ENCODE data around the gene KDM3B.
A peak's percentile ranks its signal among the peaks of the same experiment; 100 is the strongest.
"Not testable (repeated sequence)": the region's sequence is repeated elsewhere in the genome, so short reads cannot be mapped to it uniquely, and the experiment has no call there.

The KDM3B gene, protein sequence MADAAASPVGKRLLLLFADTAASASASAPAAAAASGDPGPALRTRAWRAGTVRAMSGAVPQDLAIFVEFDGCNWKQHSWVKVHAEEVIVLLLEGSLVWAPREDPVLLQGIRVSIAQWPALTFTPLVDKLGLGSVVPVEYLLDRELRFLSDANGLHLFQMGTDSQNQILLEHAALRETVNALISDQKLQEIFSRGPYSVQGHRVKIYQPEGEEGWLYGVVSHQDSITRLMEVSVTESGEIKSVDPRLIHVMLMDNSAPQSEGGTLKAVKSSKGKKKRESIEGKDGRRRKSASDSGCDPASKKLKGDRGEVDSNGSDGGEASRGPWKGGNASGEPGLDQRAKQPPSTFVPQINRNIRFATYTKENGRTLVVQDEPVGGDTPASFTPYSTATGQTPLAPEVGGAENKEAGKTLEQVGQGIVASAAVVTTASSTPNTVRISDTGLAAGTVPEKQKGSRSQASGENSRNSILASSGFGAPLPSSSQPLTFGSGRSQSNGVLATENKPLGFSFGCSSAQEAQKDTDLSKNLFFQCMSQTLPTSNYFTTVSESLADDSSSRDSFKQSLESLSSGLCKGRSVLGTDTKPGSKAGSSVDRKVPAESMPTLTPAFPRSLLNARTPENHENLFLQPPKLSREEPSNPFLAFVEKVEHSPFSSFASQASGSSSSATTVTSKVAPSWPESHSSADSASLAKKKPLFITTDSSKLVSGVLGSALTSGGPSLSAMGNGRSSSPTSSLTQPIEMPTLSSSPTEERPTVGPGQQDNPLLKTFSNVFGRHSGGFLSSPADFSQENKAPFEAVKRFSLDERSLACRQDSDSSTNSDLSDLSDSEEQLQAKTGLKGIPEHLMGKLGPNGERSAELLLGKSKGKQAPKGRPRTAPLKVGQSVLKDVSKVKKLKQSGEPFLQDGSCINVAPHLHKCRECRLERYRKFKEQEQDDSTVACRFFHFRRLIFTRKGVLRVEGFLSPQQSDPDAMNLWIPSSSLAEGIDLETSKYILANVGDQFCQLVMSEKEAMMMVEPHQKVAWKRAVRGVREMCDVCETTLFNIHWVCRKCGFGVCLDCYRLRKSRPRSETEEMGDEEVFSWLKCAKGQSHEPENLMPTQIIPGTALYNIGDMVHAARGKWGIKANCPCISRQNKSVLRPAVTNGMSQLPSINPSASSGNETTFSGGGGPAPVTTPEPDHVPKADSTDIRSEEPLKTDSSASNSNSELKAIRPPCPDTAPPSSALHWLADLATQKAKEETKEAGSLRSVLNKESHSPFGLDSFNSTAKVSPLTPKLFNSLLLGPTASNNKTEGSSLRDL (N-terminal part only)

DNA sequence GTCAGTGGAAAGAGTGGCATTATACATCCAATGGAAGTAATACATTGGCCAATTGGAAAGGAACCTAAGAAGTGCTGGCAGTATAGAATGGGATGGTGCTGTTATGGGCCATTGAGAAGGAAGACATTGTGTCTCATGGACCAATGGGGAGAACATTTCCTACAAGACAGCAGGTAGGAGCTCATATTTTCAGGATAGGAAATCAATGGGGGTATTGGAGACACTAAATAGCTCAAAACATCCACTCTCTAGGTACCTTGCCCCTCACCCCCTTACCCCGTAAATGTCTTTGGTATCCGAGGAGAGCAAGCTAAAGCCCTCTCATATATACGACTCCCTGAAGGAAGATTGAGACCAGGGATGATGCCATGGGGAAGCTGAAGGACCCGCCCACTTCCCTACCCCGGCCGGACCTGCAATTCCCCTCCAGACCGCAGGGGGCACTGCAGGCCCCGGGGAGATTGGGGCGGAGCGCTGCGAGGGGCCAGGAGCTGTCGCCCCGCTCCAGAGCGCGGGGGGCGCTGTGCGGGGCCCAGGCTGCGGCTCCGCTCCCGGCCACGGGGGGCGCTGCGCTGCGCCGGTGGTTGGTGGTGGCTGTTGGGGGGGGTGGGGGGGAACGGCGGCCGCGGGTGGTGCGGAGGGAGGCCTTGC is at the start of gene KDM3B:
KDM3B (plus strand) TSS at position 615 of the 651 bp plus-strand sequence. CDS start 111 bp downstream, outside the sequence.
- FAIRE-seq = no peak

DNA sequence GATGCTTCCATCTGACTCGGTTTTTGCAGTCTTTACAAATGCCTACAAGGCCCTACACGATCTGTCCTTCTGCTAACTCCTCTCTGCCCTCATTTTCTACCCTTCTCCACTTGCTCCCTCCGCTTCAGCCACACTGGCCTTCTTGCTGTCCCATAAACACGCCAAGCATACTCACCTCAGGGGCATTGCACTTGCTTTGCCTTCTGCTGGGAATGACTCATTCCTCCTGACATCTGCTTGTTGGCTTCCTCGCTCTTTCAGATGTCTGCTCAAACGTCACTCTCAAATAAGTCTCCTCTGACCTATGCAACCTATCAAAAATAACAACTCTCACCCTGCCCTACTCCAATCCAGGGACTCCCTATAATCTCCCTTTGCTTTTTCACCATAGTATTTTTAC is 49.1 kb upstream of the KDM3B start:
- no peak for FAIRE-seq

DNA sequence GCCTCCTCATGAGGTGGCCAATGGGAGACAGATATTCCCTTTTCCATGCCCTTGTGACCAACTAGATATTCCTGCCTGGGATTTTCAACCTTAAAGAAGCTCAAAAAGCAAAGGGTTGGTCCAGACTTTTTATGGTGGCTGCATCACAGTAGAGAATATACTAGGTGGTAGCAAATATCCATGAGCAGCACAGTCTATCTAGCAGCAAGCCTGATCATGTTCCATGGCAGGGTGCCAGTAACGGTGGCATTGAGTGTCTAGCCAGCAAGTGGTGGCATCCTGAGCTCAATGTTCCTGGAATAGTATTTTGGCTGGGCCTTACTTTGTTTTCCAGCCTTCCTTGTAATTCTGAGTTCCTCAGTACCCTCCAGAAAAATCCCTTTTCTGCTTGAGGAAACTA is 46.7 kb upstream of the KDM3B start:
- FAIRE-seq = no peak

DNA sequence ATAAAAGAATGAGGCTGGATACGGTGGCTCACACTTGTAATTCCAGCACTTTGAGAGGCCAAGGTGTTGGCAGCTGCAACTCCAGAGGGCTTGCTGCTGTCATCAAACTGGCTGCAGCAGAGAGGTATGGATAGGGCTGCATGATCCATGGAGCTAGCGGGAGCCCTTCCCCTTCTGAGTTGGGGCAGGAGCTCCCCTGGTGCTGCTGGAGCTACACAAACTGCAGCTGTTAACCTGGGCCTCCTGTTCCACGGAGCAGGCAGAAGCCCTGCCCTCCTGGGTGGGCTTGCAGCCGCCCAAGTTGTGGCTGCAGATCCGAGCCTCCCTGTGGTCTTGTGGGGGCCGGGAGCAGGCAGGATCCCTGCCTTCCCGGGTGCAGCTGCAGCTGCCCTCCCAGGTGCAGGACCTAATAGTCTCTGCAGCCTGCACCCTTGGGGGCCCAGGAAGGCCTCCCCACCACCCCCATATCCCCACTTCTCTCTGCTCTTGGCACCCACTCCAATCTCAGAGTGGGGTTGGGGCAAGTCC is 36.7 kb upstream of the KDM3B start:
- no peak for FAIRE-seq

DNA sequence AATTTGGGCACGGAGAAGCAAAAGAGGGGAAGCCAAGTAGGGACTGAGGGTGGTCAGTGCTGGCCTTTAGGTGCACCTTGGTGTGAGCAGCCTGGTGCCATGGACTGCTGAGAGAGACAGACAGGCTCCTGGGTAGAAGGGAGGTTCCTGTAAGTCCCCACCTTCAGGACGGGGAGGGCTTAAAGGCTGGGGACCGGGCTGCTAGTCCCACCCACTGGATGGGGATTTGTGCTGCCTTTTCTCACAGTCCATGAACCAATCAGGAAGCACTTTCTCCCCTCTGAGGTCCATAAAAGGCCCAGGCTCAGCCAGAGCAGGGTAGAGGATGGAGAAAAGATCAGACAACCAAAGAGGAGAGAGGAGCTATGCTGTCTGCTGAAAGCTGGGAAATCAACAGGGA is 36.1 kb upstream of the KDM3B start:
- no peak for FAIRE-seq

DNA sequence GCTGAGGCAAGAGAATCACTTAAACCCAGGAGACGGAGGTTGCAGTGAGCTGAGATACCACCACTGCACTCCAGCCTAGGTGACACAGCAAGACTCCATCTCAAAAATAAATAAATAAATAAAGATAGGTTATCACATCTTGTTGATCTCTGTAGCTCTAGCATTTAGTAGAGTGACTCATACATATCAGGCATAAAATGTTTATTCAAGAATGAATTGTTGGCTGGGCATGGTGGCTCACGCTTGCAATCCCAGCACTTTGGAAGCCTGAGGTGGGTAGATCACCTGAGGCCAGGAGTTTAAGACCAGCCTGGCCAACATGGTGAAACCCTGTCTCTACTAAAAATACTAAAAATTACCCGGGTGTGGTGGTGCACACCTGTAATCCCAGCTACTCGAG is 34.3 kb upstream of the KDM3B start:
- not testable (repeated sequence) for FAIRE-seq

DNA sequence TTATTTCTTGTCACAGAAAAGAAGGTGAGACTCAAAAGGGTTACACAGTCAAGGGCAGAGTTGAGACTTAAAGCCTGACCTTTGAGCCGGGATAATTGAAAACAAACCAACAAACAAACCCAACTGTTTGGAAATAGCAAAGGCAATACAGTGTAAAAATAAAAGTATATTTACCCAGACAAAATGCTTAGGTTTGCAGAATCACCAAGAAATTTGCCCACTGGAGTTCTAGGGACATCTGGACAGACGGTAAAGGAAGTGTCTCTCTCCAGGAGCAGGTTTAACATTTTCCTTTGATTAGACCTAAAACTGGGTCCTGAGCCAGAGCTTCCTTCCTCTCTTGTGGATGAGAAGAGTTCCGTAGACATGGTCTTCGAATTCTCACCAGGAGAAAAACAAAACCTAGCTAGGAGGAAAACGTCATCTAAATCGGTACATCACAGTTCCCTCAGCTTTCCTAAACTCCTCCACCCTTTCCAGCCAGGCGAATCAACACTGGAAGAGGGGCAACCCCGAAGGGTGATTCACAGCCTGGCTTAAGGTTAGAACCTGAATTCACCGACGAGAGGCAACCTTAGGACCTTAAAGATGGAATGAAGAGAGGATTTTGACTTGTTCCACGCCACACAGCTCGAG is 21.6 kb upstream of the KDM3B start:
- FAIRE-seq = no peak

DNA sequence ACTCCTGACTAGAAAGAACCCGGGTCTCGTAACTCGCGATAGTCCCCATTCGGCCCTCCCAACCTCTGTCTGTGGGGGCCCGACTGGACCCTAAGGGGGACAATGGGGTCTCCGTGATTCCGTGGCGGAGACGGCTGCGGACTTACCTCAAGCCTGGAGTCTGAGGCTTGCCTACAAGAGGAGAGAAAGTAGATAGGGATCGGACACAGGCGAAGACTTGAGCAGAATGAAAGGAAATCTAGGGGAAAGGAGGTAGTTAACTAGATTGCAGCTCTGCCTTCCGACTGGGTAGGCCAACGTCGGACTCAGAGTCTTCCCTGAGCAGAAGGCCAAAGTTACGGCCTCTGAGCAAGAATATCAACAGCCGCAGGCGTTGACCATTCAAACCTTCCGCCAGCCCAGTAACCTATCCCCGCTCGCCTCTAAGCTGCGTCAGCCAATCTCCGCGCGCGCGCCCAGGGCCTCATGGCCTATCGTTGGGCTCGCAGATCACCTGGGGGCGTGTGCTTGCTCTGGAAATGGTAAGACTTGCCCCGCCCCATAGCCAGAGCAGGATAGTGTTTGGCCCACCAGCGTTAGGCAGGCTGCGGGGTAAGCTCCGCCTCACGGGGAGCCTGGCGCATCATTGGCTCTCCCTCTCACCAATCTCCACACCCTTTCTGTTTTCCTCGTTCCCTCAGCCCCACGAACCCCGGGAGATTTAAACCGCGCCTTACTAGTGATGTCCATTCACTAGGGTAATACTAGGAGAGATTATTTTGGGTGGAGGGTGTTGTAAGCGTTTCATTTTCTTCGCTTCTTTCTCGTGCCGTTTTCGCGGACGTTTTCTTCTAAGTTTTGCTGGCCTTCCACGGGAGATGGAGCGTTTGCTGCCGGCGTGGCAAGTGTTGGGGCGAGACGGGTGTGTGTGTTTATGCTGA is 20.8 kb upstream of the KDM3B start, which contains the start of gene CDC25C:
CDC25C (minus strand) TSS at position 356 of the 920 bp plus-strand sequence. CDS start 624 bp downstream, outside the sequence.
- peak; percentile 78 for FAIRE-seq

DNA sequence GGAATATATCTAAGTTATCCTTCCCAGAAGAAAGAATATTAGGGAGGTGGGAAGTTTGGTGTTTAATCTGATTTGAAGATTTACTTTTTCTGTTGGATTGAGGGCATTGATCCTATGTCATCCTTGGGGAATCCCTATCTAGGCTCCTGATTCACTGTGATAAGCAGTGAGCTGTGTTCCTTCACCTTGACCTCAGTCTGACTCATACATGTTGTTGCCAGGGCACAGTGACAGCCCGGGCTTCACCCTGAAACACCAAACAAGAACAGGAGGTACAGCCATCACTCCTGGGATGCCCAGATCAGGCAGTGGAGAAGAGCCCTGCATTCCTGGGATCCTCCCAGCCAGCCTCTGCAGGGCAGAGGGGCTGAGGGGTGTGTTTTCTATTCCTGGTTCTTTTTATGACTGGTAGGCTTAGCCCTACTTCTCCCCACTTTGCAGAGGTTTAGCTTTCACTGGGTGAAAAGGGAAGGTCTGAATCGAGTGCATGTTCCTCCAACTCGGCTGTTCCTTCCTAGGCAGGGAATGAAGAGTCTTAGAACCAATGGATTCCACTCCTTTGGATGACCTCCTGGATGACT is 17.5 kb upstream of the KDM3B start:
- FAIRE-seq = no peak

DNA sequence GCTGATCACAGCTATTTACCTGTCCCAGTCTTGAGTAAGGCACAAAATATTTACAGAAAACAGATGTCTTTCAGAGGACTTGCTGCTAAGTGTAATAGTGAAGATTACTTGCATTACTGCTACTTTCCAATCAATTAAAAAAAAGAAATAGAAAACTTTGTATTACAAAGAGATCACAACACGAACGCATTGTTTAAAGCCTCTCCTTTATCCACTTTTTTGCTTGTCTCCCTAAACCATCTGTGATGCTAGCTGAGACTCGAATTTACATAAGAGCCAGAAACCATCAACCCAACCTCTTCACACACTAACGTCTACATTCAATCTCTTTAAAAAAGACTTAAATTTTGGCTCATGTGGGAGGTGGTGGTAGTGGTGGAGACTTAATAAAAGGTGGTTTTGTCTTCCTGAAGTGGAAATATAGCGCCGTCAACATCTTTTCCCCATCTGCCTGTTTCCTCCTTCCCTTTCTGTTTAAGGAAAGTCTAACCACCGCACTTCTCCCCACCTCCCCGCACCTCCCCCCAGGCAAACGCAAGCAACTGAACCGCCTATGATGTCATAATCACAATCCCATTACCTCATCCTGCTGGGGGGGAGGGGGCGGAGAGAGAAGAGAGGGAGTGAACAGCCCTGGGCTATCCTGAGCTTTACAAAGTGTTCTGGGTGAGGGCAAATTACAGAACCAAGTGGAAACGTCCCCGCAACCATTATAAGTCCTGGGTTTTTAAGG is 15.4 kb upstream of the KDM3B start:
- no peak for FAIRE-seq

DNA sequence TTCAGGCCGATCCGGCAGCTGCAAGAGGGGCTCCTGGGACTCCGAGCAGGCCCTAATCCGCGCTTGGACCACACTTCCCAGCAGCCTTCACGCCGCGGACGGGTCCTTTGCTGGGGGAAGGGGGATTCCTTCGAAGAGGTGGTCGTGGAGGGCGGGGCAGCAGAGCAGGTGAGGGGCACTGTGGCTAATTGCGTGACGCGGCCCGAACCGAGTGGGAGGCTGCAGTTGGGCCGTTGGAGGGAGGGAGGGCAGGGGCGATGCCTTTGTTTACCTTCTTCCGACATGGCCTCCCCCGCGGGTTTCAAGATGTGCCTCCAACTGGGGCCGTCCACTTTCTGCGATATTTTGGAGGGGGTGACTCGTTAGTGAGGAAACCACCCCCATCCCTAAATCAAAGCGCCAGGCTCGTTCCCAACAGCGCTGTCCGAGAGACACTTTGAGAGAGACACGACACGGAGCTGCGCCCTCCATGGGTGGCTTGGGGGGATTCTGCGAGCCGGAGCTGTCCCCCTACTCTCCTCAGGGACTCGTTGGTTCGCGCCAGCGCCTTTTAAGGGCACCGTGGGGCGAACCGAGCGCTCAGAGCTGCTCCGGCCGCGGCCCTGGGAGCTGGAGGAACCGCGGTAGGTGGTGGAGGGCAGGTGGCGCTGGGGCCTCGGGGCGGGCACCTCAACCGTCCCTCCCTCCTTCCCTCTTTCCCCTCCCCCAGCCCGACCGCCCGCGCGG is 14.6 kb upstream of the KDM3B start, which contains the start of gene FAM53C:
FAM53C (plus strand) TSS at position 582 of the 726 bp plus-strand sequence. CDS start 3,070 bp downstream, outside the sequence.
- FAIRE-seq = no peak

DNA sequence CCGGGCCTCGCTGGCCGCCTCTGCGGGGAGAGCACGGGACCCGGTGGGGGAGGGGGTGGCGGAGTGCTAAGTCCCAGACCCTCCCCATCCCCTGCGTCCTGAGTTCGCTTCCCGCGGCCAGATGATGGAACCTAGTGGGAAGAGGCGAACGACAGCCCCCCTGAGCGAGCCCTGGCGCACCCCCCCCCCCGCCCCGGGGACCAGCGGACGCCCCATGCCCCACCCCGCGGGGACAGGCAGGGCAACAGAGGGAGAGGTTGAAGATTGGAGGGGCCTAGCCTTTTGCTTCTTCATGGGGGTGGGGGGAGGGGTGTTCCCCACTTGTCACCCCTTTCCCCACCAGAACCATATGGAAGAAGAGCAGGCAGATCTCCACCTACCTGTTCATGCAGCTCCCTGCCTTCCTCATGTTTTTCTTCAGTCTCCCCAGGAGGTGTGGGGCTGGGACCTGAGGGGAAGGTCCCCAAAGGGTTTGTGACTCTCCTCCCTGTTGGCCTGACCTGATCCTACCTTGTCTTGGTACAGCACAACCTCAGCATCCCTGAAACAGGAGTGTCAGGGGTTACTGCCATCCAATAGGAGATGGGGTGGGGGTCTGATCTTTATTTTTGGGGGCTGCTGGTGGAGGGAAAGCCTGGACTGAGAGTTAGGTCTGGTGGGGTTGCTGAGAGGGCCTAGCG is 13.9 kb upstream of the KDM3B start:
- no peak for FAIRE-seq

DNA sequence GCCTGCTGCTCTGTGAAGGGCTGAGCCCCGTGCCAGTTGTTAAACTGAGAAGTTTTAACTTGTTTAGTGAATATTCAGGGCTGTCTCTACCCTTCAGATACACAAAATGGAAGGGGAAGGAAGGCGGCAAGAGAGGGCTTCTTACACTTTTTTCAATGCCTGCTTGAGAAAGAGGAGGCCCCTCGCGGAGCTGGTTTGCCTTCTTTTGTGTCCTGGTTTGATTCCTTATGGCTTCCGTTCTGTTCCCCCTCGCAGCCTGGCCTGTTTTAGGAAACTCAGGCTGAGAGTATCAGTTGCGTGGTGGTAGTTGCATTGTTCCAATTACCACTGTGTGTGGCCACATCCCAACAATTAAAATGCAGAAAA is 13.4 kb upstream of the KDM3B start:
- FAIRE-seq = no peak

DNA sequence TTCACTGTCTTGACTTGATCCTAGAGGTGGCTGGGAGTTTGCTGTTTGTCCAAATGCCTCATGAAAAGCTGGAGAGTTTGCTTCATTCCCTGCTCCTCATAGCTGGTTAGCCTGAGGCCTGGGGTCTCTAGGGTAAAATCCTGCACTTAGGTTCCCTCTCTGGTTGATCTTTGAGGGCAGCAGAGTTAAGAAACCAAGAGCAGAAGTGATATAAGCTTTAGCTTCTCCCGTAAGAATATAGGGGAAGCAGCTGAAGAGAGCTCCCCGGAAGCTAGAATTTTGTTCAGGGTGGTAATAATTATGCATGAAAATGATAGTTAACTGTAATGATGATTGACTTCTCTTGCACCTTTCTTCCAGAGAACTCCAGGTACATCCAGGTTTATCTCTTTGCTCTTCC is 13.0 kb upstream of the KDM3B start:
- FAIRE-seq = no peak

DNA sequence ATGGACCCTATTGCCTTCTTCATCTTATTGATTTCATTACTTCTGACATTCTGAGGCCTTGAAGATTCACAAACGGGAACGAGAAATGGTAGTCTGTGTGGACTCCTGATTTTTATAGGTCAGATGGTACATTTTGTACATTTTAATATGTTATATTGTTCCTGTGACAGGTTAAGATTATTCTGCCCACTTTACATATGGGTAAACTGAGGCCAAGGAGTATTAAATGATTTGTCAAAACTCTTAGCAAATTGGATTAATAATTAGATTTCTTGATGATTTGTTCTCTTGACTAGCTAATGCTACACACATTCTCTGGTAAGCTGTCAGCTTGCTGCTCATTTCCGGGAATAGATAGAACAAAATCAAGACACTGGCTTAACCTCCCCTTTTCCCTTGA is 12.5 kb upstream of the KDM3B start:
- no peak for FAIRE-seq

DNA sequence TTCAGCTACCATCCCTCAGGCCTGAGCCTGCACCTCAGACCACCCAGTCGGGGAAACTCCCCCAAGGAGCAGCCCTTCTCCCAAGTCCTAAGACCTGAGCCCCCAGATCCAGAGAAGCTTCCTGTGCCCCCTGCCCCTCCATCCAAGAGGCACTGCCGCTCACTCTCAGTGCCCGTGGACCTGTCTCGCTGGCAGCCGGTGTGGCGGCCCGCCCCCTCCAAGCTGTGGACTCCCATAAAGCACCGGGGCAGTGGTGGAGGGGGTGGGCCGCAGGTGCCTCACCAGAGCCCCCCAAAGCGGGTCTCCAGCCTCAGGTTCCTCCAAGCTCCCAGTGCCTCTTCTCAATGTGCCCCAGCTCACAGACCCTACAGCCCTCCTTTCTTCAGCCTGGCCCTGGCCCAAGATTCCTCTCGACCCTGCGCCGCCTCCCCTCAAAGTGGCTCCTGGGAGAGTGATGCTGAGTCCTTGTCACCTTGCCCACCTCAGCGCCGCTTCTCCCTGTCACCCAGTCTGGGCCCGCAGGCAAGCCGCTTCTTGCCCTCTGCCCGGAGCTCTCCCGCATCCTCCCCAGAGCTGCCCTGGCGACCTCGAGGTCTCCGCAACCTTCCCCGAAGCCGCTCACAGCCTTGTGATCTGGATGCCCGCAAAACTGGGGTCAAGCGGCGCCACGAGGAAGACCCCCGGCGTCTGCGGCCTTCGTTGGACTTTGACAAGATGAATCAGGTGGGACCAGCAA is 7.4 kb upstream of the KDM3B start:
- FAIRE-seq = no peak

DNA sequence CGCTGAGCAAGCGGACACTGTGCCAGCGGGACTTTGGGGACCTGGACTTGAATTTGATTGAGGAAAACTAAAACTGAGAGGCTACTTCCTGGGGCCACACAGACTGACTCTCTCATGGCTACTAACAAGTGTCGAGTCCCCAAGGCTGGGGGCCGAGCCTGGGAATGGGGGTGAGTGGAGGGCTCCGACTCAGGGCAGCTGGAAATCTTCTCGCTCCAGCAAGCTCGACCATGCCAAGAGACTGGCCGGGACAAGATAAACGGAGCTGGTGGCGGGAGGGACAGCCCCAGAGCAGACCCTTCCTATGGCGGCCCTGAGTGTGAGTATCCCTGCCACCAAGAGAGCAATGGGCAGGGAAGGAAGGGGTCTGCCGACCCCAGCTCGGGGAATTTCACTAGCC is 5.6 kb upstream of the KDM3B start:
- FAIRE-seq = no peak
